Measurements from ENCODE around the gene TBC1D10A. TPM values are rescaled to one million over a fixed set of nuclear protein-coding genes. Genes with fewer than 3 reads are reported as not detected.

TBC1D10A gene
- total RNA-seq, 1 donor from 2014 or later: 32.7 TPM

- Histone ChIP-seq H4K20me1 (ENCODE audit: insufficient read depth, low read length) (peaks cover 66% of the 10 kb centered on the region), H3K79me2 (ENCODE audit: insufficient read depth, low read length) (no peaks in the 10 kb centered on the region), H3K4me2 (ENCODE audit: low read length) (no peak overlapping the region), H3K9ac (ENCODE audit: low read length) (no peak overlapping the region), H2AFZ (ENCODE audit: low read depth, low read length) (no peak overlapping the region), H3K36me3 (ENCODE audit: insufficient read depth, low read length) (peaks cover 25% of the 10 kb centered on the region), H3K4me3 (ENCODE audit: insufficient read depth, low read depth, low read length) (no peak overlapping the region), H3K27ac (ENCODE audit: low read depth, low read length) (no peak overlapping the region), H3K9me3 (ENCODE audit: insufficient read depth, low read depth, low read length) (no peaks in the 10 kb centered on the region), H3K4me1 (ENCODE audit: insufficient read depth, low read length) (peaks cover 18% of the 10 kb centered on the region), H3K27me3 (ENCODE audit: insufficient read depth, low read length) (no peaks in the 10 kb centered on the region)
- TF ChIP-seq, protein P1, sequence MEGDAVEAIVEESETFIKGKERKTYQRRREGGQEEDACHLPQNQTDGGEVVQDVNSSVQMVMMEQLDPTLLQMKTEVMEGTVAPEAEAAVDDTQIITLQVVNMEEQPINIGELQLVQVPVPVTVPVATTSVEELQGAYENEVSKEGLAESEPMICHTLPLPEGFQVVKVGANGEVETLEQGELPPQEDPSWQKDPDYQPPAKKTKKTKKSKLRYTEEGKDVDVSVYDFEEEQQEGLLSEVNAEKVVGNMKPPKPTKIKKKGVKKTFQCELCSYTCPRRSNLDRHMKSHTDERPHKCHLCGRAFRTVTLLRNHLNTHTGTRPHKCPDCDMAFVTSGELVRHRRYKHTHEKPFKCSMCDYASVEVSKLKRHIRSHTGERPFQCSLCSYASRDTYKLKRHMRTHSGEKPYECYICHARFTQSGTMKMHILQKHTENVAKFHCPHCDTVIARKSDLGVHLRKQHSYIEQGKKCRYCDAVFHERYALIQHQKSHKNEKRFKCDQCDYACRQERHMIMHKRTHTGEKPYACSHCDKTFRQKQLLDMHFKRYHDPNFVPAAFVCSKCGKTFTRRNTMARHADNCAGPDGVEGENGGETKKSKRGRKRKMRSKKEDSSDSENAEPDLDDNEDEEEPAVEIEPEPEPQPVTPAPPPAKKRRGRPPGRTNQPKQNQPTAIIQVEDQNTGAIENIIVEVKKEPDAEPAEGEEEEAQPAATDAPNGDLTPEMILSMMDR (IDR thresholded peaks at IDR 0.05; ENCODE audit: insufficient read depth, low read depth, low read length): no peak
- no peak for TF ChIP-seq EZH2 (IDR thresholded peaks at IDR 0.05; ENCODE audit: insufficient read depth, low read length)
- Mint-ChIP-seq H3K9me3 (ENCODE audit: unreplicated experiment) (no peaks in the 10 kb centered on the region), H3K4me1 (ENCODE audit: low read depth, unreplicated experiment) (no peaks in the 10 kb centered on the region), H3K27ac (ENCODE audit: unreplicated experiment) (no peak overlapping the region), H3K27me3 (ENCODE audit: low read depth, unreplicated experiment) (no peaks in the 10 kb centered on the region), H3K36me3 (ENCODE audit: low read depth, unreplicated experiment) (peaks cover 35% of the 10 kb centered on the region), H3K4me3 (ENCODE audit: unreplicated experiment) (no peak overlapping the region)
- DNase-seq (ENCODE audit: low read depth) (no peak), FAIRE-seq (no peak)
Observed at GRCh38 chr22:30294830-30295229, 31.9 kb downstream of the TBC1D10A start.

- no peak overlapping the region for H3K27ac ChIP-seq (ENCODE audit: low read depth, low read length)
- H3K9me3 Mint-ChIP-seq (ENCODE audit: unreplicated experiment): no peaks in the 10 kb centered on the region
- H3K36me3 ChIP-seq (ENCODE audit: insufficient read depth, low read length): peaks cover 24% of the 10 kb centered on the region
Observed at GRCh38 chr22:30294066-30294465, 32.7 kb downstream of the TBC1D10A start.

GRCh38 chr22:30293026-30293425 lies 33.7 kb downstream of the TBC1D10A start:
- FAIRE-seq (no peak), DNase-seq (ENCODE audit: low read depth) (no peak)
- peaks cover 29% of the 10 kb centered on the region for H3K4me1 ChIP-seq (ENCODE audit: insufficient read depth, low read length)
- no peak overlapping the region for H3K27ac ChIP-seq (ENCODE audit: low read depth, low read length)
- H3K9me3 Mint-ChIP-seq (ENCODE audit: unreplicated experiment): no peaks in the 10 kb centered on the region
- H3K79me2 ChIP-seq (ENCODE audit: insufficient read depth, low read length): peaks cover 3% of the 10 kb centered on the region
- H3K27me3 ChIP-seq (ENCODE audit: insufficient read depth, low read length): no peaks in the 10 kb centered on the region
- H3K4me3 ChIP-seq (ENCODE audit: insufficient read depth, low read depth, low read length): no peak overlapping the region
- no peak overlapping the region for H3K4me2 ChIP-seq (ENCODE audit: low read length)
- H3K9ac ChIP-seq (ENCODE audit: low read length): no peak overlapping the region
- TF ChIP-seq EZH2 (IDR thresholded peaks at IDR 0.05; ENCODE audit: insufficient read depth, low read length): no peak
- TF ChIP-seq, protein P1 (IDR thresholded peaks at IDR 0.05; ENCODE audit: insufficient read depth, low read depth, low read length): no peak
- peaks cover 23% of the 10 kb centered on the region for H3K36me3 ChIP-seq (ENCODE audit: insufficient read depth, low read length)
- no peaks in the 10 kb centered on the region for H3K4me1 Mint-ChIP-seq (ENCODE audit: low read depth, unreplicated experiment)
- no peak overlapping the region for H3K4me3 Mint-ChIP-seq (ENCODE audit: unreplicated experiment)
- no peak overlapping the region for H3K27ac Mint-ChIP-seq (ENCODE audit: unreplicated experiment)
- peaks cover 25% of the 10 kb centered on the region for H3K36me3 Mint-ChIP-seq (ENCODE audit: low read depth, unreplicated experiment)
- no peaks in the 10 kb centered on the region for H3K9me3 ChIP-seq (ENCODE audit: insufficient read depth, low read depth, low read length)
- no peaks in the 10 kb centered on the region for H3K27me3 Mint-ChIP-seq (ENCODE audit: low read depth, unreplicated experiment)
- no peak overlapping the region for H2AFZ ChIP-seq (ENCODE audit: low read depth, low read length)
- peaks cover 48% of the 10 kb centered on the region for H4K20me1 ChIP-seq (ENCODE audit: insufficient read depth, low read length)

More at GRCh38 chr22:30294066-30294465, 32.7 kb downstream of the TBC1D10A start:
- no peak overlapping the region for H3K9ac ChIP-seq (ENCODE audit: low read length)
- no peak for DNase-seq (ENCODE audit: low read depth)
- peaks cover 19% of the 10 kb centered on the region for H3K4me1 ChIP-seq (ENCODE audit: insufficient read depth, low read length)
- peaks cover 58% of the 10 kb centered on the region for H4K20me1 ChIP-seq (ENCODE audit: insufficient read depth, low read length)
- no peak for FAIRE-seq
- no peak overlapping the region for H3K4me3 ChIP-seq (ENCODE audit: insufficient read depth, low read depth, low read length)
- H3K27me3 Mint-ChIP-seq (ENCODE audit: low read depth, unreplicated experiment): no peaks in the 10 kb centered on the region
- peaks cover 34% of the 10 kb centered on the region for H3K36me3 Mint-ChIP-seq (ENCODE audit: low read depth, unreplicated experiment)
- H3K4me2 ChIP-seq (ENCODE audit: low read length): no peak overlapping the region
- H2AFZ ChIP-seq (ENCODE audit: low read depth, low read length): no peak overlapping the region
- H3K9me3 ChIP-seq (ENCODE audit: insufficient read depth, low read depth, low read length): no peaks in the 10 kb centered on the region
- no peaks in the 10 kb centered on the region for H3K79me2 ChIP-seq (ENCODE audit: insufficient read depth, low read length)
- peak overlapping the region; percentile 47 for H3K4me3 Mint-ChIP-seq (ENCODE audit: unreplicated experiment)
- no peaks in the 10 kb centered on the region for H3K4me1 Mint-ChIP-seq (ENCODE audit: low read depth, unreplicated experiment)
- TF ChIP-seq EZH2 (IDR thresholded peaks at IDR 0.05; ENCODE audit: insufficient read depth, low read length): no peak
- TF ChIP-seq, protein P1 (IDR thresholded peaks at IDR 0.05; ENCODE audit: insufficient read depth, low read depth, low read length): no peak
- no peaks in the 10 kb centered on the region for H3K27me3 ChIP-seq (ENCODE audit: insufficient read depth, low read length)
- H3K27ac Mint-ChIP-seq (ENCODE audit: unreplicated experiment): no peak overlapping the region

Measured in astrocyte (in vitro differentiated cells and primary cell).